HG03565 (cell line): ENCODE measurements around the gene METAP2.
"Not testable (repeated sequence)": the region's sequence is repeated elsewhere in the genome, so short reads cannot be mapped to it uniquely, and the experiment has no call there.

ENCODE experiments used
- ATAC-seq: cut with Tn5 transposase; IDR thresholded peaks from one replicate; pipeline ENCODE4 v1.9.1; 2021; ENCODE audit warnings: mild to moderate bottlenecking, moderate library complexity; ENCODE audit not compliant: unreplicated experiment

METAP2 gene

DNA sequence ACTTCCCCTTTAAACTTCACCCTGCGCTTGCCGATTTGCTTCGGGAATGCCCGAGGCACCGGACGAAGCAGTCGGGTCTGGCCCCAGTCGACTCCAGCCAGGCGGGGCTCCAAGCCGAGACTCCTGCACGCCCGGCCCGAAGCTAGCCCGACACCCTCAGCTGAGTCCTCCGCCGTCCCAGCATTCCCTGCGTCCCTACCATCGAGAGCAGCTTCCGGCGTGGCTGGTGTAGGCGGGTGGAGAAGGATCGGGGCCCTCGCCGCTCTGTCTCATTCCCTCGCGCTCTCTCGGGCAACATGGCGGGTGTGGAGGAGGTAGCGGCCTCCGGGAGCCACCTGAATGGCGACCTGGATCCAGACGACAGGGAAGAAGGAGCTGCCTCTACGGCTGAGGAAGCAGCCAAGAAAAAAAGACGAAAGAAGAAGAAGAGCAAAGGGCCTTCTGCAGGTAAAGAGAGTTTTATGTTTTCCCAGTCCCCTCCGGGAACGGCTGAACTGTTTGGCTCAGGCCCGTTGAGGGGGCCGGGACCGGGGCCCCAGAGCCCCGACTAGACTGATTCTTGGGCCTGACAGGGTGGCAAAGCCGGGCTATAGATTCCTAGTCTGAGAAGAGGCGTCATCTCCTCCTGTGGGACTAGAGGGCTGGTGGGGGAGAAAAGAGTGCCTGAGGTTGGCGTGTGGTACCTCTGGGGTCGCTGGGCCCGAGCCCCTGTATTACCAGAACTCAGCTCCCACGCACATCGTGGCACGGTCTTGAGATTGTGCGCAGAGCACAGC, at the start of gene METAP2:
METAP2 (plus strand) TSS at position 269 of the 776 bp plus-strand sequence; CDS start at position 297, 28 bp downstream.
- peak; percentile 93 for ATAC-seq

DNA sequence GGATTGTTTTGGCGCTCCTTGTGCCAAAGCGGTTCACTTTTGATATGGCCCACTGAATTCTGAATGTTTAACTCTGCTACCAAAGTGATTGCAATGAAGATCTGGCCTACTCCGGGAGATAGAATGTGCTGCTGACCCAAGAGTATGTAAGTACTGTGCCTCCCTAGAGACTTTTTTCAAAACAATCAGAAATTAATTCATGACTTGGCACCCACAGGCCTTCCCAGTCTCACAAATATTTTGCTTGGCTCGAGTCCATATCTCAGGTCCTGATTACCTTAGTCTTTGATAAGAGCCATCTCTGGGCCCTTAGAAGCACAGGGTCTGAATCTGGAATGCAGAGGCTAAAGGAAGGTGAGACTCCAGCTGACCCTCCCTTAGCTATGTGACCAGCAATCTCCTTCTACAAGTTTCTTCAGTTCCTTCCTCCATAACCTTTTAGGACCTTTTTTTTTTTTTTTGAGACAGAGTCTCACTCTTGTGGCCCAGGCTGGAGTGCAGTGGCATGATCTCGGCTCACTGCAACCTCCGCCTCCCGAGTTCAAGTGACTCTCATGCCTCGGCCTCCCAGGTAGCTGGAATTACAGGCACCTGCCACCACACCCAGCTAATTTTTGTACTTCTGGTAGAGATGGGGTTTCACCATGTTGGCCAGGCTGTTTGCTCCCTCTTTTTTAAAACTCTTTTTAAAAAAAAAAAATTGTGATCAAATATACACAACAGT, 49.5 kb upstream of the METAP2 start:
- ATAC-seq = no peak

DNA sequence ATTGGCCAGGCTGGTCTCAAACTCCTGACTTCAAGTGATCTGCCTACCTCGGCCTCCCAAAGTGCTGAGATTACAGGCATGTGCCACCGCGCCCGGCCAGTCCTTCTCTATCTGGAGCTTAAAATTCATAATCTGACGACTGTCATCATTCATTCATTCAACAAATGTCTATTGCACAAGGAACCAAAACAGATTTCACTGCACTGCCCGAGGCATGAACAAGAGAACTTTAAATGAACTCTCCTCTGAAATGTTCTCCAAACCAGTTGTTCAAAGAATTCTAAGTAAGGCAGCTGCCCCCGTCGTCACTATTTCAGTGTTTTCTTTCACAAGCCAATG, 44.8 kb upstream of the METAP2 start:
- no peak for ATAC-seq

DNA sequence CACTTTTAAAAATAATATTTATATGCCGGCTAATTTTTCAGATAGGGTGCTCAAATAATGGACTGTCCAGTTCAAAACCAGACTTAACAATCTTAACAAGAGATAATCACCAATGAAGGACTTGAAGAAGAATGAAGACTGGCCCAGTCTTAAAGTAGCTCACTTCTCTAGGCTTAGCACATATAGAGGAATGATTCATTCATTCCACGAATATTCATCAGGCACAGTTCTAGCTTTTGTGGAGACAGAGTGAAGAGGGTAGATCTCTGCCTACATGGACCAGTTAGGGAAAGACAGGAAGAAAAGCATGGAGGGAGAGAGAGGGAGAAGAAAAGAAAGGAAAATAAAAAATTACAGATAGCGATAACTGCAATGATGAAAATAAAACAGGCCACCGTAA, 42.8 kb upstream of the METAP2 start:
- ATAC-seq = no peak

DNA sequence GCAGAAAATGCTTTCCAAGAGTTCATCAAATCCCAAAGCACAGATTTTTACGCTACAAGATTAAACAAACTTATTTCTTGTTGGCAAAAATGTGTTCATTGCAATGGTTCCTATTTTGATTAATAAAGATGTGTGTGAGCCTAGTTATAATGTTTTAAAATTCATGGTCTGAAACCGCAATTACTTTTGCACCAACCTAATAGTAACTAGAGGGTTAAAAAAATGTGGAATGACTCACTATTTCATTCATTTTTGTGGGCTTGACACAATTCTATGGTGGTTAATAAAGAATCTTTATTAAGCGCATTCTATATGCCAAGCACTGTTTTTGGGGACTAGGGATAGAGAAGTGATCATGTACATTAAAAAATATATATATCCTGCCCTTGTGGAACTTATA, 38.6 kb upstream of the METAP2 start:
- no peak for ATAC-seq

DNA sequence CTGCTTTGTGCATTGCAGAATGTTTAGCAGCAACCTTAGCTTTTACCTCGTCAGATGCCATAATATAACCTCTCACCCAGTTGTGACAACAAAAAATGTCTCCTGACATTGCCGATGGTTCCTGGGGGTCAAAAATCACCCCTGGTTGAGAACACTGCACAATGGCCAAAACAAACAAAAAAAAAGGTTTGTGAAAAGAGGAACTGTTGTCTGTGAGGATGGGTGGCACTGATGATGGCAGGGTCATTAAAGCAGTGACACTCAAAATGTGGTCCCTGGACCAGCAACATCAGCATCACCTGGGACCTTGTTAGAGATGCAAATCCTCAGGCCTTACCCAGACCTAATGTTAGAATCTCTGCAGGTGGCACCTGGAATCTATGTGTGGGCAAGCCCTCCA, 36.4 kb upstream of the METAP2 start:
- no peak for ATAC-seq

DNA sequence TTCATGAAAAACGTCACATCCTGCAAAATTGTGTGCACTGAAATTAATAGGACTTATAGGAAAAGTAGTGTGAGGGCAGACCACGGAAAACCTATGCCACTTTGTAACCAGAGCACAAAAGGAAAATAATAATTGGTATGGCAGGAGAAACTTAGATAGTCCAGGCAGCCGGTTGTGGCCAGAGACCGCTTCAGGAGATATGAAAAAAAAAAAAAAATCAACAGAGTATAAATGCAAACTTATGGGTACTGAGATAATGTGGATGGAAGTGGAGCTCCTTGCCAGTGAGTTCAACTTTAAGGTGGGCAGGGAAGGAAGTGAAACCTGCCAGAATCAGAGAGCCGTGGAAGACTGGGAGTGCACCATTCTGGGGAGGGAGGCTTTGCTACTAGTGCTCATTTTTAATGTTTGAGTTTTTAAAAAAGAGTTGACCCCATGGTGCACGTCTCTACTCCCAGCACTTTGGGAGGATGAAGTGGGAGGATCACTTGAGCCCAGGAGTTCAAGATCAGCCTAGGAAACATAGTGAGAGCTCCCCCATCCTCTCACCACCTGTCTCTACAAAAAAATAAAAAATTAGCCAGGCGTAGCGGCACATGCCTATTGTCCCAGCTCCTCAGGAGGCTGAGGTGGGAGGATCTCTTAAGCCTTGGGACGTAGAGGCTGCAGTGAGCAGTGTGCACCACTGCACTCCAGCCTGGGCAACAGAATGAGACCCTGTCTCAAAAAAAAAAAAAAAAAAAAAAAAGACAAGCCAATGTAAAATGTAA, 34.3 kb upstream of the METAP2 start:
- no peak for ATAC-seq

DNA sequence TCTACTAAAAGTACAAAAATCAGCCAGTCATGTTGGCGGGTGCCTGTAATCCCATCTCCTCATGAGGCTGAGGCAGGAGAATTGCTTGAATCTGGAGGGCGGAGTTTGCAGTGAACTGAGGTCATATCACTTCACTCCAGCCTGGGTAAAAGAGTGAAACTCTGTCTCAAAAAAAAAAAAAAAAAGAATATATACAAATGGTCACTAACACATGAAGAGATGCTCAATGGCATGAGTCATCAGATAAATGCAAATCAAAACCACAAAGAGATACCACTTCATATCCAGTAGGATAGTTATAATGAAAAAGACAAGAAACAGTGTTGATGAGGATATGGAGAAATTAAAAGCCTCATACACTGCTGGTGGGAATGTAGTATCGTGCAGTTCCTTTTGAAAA, 33.6 kb upstream of the METAP2 start:
- no peak for ATAC-seq

DNA sequence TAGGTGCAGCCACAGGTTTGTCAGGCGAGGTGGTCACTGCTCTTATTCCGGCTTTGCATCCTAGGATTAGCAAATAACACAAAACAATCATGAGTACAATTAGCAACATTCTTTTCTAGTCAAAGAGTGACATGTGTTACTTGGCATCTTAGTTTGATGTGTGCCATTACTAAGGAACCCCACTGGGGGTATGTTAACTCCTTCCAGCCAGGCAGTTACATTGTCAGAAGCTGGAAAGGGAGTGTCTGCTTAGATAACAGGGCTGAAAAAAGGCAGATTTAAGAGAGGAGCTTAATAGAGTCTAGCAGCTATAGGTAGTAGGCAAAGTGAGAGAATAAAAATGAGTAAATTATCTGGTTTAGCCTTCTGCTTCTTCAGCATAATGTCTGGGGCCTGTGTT, 30.5 kb upstream of the METAP2 start:
- ATAC-seq = no peak

DNA sequence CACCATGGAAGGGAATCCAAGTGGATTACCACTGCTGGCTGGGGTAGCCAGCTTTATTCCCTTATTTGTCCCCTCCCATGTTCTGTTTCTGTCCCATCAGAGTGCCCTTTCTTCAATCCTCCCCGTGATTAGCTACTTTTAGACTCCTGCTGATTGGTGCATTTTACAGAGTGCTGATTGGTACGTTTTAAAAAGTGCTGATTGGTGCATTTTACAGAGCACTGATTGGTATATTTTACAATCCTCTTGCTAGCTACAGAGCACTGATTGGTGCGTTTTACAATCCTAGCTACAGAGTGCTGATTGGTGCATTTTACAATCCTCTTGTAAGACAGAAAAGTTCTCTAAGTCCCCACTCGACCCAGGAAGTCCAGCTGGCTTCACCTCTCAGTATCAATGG, 28.9 kb upstream of the METAP2 start:
- not testable (repeated sequence) for ATAC-seq

DNA sequence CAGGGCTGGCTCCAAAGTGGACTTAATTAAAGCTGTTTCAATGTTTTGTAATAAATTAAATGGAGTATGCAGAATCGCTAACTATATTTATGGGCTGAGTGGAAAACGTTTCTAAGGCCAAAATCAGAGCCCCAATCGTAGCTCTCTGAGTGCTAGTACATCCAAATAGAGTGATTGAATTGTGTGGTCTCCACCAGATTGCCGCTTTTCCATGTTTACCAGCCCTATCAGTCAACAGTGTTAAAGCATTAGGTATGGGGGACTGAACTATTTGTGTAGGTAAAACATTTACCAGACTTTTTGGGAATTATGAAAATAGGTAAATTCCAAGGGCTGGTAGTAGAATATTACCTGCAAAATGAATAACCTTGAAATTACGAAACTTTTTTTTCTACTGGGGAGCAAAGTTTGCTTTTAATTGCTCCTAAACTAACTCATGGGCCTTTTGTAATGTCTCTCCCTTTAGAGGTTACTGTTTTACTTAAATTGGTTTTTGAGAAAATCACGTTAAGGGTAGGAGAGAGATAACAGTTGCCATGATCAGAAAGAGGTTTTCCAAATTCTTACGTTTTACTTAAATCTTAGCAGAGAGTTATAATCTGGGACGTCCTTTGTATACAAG, 28.0 kb upstream of the METAP2 start:
- no peak for ATAC-seq

DNA sequence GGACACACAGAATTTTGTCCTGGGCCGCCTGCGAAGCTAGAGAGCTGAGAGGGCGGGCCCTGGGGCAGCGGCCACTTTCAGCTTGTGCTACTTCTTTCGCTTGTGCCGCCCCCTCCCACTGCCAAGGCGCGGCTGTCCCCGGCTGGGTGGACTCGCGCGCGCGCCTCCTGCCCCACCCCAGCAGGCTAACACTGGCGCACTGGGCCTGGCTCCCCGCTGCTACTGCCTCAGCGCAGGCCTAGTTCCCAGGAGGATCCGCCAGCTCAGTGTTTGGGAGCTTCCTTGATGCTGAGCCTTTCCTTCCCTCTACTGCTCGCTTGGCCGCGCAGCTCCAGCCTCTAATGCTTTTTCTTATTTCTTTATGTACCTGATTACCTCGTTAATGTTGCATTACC, 27.4 kb upstream of the METAP2 start:
- no peak for ATAC-seq

DNA sequence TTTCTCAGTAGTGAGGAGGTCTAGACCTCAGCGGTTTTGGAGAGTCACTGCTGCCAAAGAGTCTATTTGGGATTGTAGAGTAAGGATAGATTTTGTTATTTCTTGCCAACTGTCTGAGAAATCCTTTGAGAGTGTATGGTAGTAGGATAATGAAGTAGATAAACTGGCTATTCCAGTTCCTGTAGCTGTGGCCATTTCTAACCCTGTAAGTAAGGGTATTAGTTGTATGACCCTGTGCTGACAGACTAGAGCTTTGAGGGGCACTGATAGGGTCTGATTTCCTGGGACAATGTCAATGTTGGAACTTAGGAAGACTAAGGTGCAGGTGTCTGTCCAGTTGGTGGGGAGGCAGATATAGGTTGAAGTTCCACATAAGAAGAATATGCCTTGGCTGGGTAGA, 24.3 kb upstream of the METAP2 start:
- not testable (repeated sequence) for ATAC-seq

DNA sequence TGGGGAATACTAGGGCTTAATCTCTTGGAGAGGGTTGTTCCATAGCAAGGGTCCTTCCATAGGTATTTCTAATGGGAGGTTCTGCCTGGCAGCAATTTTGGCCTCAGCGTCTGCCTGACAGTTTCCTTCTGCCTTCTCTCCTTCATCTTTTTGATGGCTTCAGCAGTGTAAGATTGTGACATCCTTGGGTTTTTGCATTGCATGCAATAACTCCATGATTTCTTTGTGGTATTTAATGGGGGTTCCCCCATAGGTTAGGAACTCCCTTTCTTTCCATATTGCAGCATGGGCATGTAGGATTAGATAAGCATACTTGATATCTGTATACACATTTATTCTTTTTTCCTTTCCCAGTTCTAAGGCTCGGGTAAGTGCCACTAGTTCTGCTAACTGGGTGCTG, 21.5 kb upstream of the METAP2 start:
- ATAC-seq = not testable (repeated sequence)

DNA sequence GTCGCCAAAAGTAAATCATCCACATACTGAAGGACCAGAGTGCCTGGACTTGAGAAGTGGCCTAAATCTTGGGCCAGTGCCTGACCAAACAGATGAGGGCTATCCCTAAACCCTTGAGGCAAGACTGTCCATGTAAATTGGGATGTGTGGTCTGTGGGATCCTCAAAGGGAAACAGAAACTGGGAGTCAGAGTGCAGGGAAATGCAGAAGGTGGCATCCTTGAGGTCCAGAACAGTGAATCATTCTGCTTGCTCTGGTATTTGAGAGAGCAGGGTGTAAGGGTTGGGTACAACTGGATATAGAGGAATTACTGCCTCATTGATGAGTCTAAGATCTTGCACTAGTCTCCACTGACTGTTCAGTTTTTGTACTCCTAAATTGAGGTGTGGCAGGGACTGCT, 20.1 kb upstream of the METAP2 start:
- ATAC-seq = not testable (repeated sequence)

DNA sequence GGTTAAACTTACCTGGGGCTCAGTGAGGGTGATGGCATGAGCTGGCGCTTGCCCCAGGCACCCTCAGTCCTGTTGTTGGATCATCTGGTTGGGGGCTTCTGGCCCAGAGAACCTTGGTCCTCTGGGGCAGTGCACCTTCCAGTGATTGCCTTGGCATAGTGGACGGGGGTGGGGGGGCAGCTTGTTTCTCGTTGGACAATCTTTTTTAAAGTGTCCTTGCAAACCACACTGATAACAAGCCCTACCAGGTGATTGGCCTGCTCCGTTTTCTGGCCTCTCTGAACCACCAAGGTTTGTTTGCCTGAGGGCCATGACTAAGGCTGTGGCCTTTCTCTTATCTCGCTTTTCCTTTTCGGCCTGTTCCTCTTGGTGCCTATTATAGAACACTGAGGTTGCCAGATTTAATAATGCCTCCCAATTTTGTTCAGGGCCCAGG, 19.2 kb upstream of the METAP2 start:
- not testable (repeated sequence) for ATAC-seq

DNA sequence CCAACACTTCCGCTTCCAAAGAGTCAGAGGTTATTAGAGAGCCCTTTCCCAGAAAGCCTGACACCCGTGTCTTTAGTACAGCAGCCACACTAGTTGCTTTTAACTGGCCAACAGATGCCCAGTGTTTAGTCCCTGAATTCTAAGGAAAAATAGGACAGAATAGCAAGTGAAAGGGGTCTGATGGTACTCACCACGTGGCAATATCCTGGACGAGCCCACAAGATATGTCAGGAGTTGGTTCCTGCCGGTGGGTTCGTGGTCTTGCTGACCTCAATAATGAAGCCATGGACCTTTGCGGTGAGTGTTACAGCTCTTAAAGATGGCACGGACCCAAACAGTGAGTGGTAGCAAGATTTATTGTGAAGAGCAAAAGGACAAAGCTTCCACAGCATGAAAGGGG, 16.3 kb upstream of the METAP2 start:
- ATAC-seq = not testable (repeated sequence)

DNA sequence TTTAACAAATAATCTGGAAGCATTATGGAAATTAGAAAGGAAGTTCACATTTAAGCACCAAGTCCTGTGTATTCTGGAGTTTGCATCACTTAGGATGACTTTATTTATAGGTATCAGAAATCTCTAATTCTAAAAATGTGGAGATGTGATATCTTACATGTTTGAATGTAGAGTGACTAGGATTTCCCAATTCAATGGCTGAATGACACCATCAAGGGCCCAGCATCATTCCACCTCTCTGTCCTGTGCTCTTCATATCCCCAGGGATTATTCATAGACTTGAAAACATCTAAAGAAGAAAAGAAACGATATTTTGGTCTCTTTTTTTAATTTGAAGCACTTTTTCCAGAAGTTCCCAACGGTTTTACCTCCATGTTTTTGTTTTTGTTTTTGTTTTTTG, 15.2 kb upstream of the METAP2 start:
- no peak for ATAC-seq

DNA sequence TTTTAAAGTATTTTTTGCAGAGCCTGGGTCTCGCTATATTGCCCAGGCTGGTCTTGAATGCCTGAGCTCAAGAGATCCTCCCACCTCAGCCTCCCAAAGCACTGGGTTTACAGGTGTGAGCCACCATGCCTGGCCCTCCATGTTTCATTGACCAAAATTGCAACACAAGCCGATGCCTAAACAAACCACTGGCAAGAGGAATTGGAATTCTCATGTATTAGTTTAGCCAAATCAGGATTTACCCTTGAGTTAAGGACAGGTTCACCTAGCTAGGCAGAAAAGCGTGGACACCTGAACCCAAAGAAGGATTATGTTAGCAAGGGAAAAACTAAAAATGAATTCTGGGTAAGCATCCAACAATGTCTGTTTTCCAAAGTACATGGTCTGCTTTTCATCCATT, 14.6 kb upstream of the METAP2 start:
- no peak for ATAC-seq

DNA sequence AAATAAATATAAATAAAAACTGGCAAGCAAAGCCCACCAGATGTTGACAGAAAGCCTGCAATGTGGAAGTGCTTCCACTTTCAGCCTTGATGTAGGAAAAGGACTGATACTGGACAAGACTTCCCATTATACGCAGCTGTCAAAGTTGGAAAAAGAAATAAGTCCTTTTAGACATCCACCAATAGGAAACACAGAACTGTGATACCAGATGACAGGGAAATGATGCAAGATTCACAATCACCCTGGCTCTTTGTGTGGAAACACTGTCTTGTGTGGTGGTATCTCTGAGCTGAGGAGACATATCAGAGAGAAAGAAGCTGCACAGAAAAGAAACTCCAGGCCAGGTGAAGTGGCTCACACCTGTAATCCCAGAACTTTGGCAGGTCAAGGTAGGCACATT, 13.8 kb upstream of the METAP2 start:
- ATAC-seq = no peak

DNA sequence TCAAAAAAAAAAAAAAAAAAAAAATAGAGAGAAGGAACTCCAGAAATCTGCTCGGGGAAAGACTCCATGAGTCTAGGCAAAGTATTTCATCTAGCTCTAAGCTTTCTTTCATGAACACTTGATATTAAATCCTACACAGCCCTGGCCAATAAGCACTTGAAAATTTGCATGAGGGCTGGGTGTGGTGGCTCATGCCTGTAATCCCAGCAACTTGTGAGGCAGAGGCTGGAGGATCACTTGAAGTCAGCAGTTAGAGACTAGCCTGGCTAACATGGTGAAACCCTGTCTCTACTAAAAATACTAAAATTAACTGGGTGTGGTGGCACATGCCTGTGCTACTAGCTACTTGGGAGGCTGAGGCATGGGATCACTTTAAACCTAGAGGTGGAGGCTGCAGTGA, 13.1 kb upstream of the METAP2 start:
- ATAC-seq = no peak
